ENCODE results near the gene RBBP4.

Gene RBBP4

GRCh38 chr1:32644426-32644825, 6.6 kb upstream of the RBBP4 start:
- no peak for DNase-seq (ENCODE audit: low read depth)
- TF ChIP-seq CTCF (IDR thresholded peaks at IDR 0.05; ENCODE audit: control insufficient read depth, extremely low read depth, insufficient read depth), result no peak
- no peak overlapping the region for H3K4me3 ChIP-seq (ENCODE audit: low read depth, low read length)

GRCh38 chr1:32647308-32648134, 3.5 kb upstream of the RBBP4 start:
- TF ChIP-seq CTCF (IDR thresholded peaks at IDR 0.05; ENCODE audit: control insufficient read depth, extremely low read depth, insufficient read depth), result no peak
- H3K4me3 ChIP-seq (ENCODE audit: low read depth, low read length), result no peak overlapping the region
- no peak for DNase-seq (ENCODE audit: low read depth)

GRCh38 chr1:32650248-32650751, 708 bp upstream of the RBBP4 start, which contains the start of gene ZBTB8OS:
Gene ZBTB8OS (minus strand): TSS chr1:32650550. CDS start chr1:32650529, 21 bp downstream.
- peak within 1 kb of the TSS; percentile 88 for H3K4me3 ChIP-seq (ENCODE audit: low read depth, low read length)
- TF ChIP-seq CTCF (IDR thresholded peaks at IDR 0.05; ENCODE audit: control insufficient read depth, extremely low read depth, insufficient read depth), result no peak
- peak; percentile 86 for DNase-seq (ENCODE audit: low read depth)

GRCh38 chr1:32651461-32652073, 559 bp downstream of the RBBP4 start:
- peak; percentile 4 for DNase-seq (ENCODE audit: low read depth)
- H3K4me3 ChIP-seq (ENCODE audit: low read depth, low read length), result peak overlapping the region; percentile 88
- no peak for TF ChIP-seq CTCF (IDR thresholded peaks at IDR 0.05; ENCODE audit: control insufficient read depth, extremely low read depth, insufficient read depth)

GRCh38 chr1:32652244-32652962, 1.4 kb downstream of the RBBP4 start:
- no peak for TF ChIP-seq CTCF (IDR thresholded peaks at IDR 0.05; ENCODE audit: control insufficient read depth, extremely low read depth, insufficient read depth)
- DNase-seq (ENCODE audit: low read depth), result no peak
- H3K4me3 ChIP-seq (ENCODE audit: low read depth, low read length), result peak overlapping the region; percentile 88

GRCh38 chr1:32659581-32659980, 8.6 kb downstream of the RBBP4 start:
- no peak overlapping the region for H3K4me3 ChIP-seq (ENCODE audit: low read depth, low read length)
- TF ChIP-seq CTCF (IDR thresholded peaks at IDR 0.05; ENCODE audit: control insufficient read depth, extremely low read depth, insufficient read depth), result no peak
- no peak for DNase-seq (ENCODE audit: low read depth)
